Measurements from ENCODE around the gene PRPF38B.

- TF ChIP-seq CTCF (IDR thresholded peaks at IDR 0.05) (no peak), MXD4 (CRISPR knock-in tag; IDR thresholded peaks at IDR 0.05; ENCODE audit: borderline replicate concordance) (no peak), STAT6 (CRISPR knock-in tag; conservative IDR thresholded peaks at IDR 0.05; ENCODE audit: low read depth) (no peak), ZNF423 (CRISPR knock-in tag; IDR thresholded peaks at IDR 0.05) (no peak)
Observed at GRCh38 chr1:108732398-108732797, 40.3 kb downstream of the PRPF38B start.

All from WTC11 (cell line).